H9 (cell line): ENCODE data around the gene UBASH3A. TPM values are rescaled to one million over a fixed set of nuclear protein-coding genes. Genes with fewer than 3 reads are reported as not detected.

Experiments
- DNase-seq: peaks from one replicate; pipeline ENCODE4 v3.0.0-alpha.2; 2017
- H2AFZ ChIP-seq: one replicate; pipeline ENCODE4 v1.6.1; 2013; ENCODE audit warnings: mild to moderate bottlenecking, low read length, control low read depth, moderate library complexity
- H2AK5ac ChIP-seq: 2 replicates; pipeline ENCODE4 v1.6.1; 2013; ENCODE audit warnings: low read length, control low read depth, mixed read lengths; ENCODE audit not compliant: insufficient read length
- H2BK120ac ChIP-seq: one replicate; pipeline ENCODE4 v1.6.1; 2013; ENCODE audit warnings: low read depth, mild to moderate bottlenecking, low read length, control low read depth, inconsistent platforms; ENCODE audit not compliant: poor library complexity, severe bottlenecking
- H2BK12ac ChIP-seq: 2 replicates; pipeline ENCODE4 v1.6.1; 2013; ENCODE audit warnings: low read length, control low read depth, mixed read lengths, low read depth; ENCODE audit not compliant: insufficient read length
- H2BK15ac ChIP-seq: 2 replicates; pipeline ENCODE4 v1.6.1; 2013; ENCODE audit warnings: low read depth, low read length, control low read depth
- H2BK20ac ChIP-seq: one replicate; pipeline ENCODE4 v1.6.1; 2013; ENCODE audit warnings: low read depth, mild to moderate bottlenecking, low read length, control low read depth, inconsistent platforms; ENCODE audit not compliant: poor library complexity, severe bottlenecking
- H2BK5ac ChIP-seq: 2 replicates; pipeline ENCODE4 v1.6.1; 2013; ENCODE audit warnings: low read length, control low read depth, mixed read lengths; ENCODE audit not compliant: insufficient read length
- H3K14ac ChIP-seq: 2 replicates; pipeline ENCODE4 v1.6.1; 2013; ENCODE audit warnings: low read length, control low read depth; ENCODE audit not compliant: insufficient read depth
- H3K18ac ChIP-seq: 2 replicates; pipeline ENCODE4 v1.6.1; 2013; ENCODE audit warnings: low read depth, mild to moderate bottlenecking, mixed read lengths, low read length, control low read depth; ENCODE audit not compliant: insufficient read length
- H3K23ac ChIP-seq: 2 replicates; pipeline ENCODE4 v1.6.1; 2013; ENCODE audit warnings: low read length, control low read depth, mixed read lengths, low read depth; ENCODE audit not compliant: insufficient read length
- H3K23me2 ChIP-seq: 2 replicates; pipeline ENCODE4 v1.6.1; 2013; ENCODE audit warnings: low read depth, mild to moderate bottlenecking, mixed read lengths, low read length, control low read depth; ENCODE audit not compliant: insufficient read length, poor library complexity, severe bottlenecking
- H3K27ac ChIP-seq: 2 replicates; pipeline ENCODE4 v1.5.1; 2013; ENCODE audit warnings: low read length, control low read depth, mixed read lengths, low read depth; ENCODE audit not compliant: insufficient read length
- H3K27me3 ChIP-seq: 2 replicates; pipeline ENCODE4 v1.6.1; 2013; ENCODE audit warnings: low read length, control low read depth, inconsistent platforms; ENCODE audit not compliant: insufficient read depth
- H3K4ac ChIP-seq: 2 replicates; pipeline ENCODE4 v1.6.1; 2013; ENCODE audit warnings: low read depth, mild to moderate bottlenecking, control low read depth, inconsistent platforms, low read length, moderate library complexity
- H3K4me1 ChIP-seq: 2 replicates; pipeline ENCODE4 v1.6.1; 2013; ENCODE audit warnings: low read length, control low read depth, inconsistent platforms; ENCODE audit not compliant: insufficient read depth
- H3K4me2 ChIP-seq: 2 replicates; pipeline ENCODE4 v1.6.1; 2013; ENCODE audit warnings: low read length, control low read depth, mixed read lengths; ENCODE audit not compliant: insufficient read length, insufficient read depth
- H3K56ac ChIP-seq: 2 replicates; pipeline ENCODE4 v1.6.1; 2013; ENCODE audit warnings: low read depth, mild to moderate bottlenecking, mixed read lengths, low read length, control low read depth; ENCODE audit not compliant: insufficient read length
- H3K79me1 ChIP-seq: 2 replicates; pipeline ENCODE4 v1.6.1; 2013; ENCODE audit warnings: low read depth, mild to moderate bottlenecking, moderate library complexity, low read length, control low read depth, inconsistent platforms; ENCODE audit not compliant: insufficient read depth, poor library complexity, severe bottlenecking
- H3K79me2 ChIP-seq: 2 replicates; pipeline ENCODE4 v1.6.1; 2013; ENCODE audit warnings: low read length, control low read depth, inconsistent platforms; ENCODE audit not compliant: insufficient read depth
- H3K9ac ChIP-seq: 2 replicates; pipeline ENCODE4 v1.6.1; 2013; ENCODE audit warnings: low read length, control low read depth, mixed read lengths; ENCODE audit not compliant: insufficient read length; ENCODE audit errors: extremely low read depth
- H3K9me3 ChIP-seq: one replicate; pipeline ENCODE4 v1.6.1; 2013; ENCODE audit warnings: low read depth, low read length, inconsistent platforms; ENCODE audit not compliant: control insufficient read depth
- H3T11ph ChIP-seq: one replicate; pipeline ENCODE4 v1.6.1; 2013; ENCODE audit warnings: mild to moderate bottlenecking, low read length, control low read depth, inconsistent platforms
- H4K20me1 ChIP-seq: one replicate; pipeline ENCODE4 v1.6.1; 2013; ENCODE audit not compliant: control insufficient read depth, insufficient read length, insufficient read depth
- H4K5ac ChIP-seq: 2 replicates; pipeline ENCODE4 v1.6.1; 2013; ENCODE audit warnings: low read depth, mild to moderate bottlenecking, mixed read lengths, low read length, control low read depth; ENCODE audit not compliant: insufficient read length
- H4K8ac ChIP-seq: replicated peaks from 2 replicates; pipeline ENCODE4 v1.6.1; 2013; ENCODE audit warnings: low read length, control low read depth, mixed read lengths, low read depth; ENCODE audit not compliant: insufficient read length
- H4K91ac ChIP-seq: 2 replicates; pipeline ENCODE4 v1.6.1; 2013; ENCODE audit warnings: low read depth, mild to moderate bottlenecking, moderate library complexity, mixed read lengths, low read length, control low read depth; ENCODE audit not compliant: insufficient read length
- H3K27ac Mint-ChIP-seq, 3 experiments: 2 replicates in 2 of 3; 3 replicates in 1 of 3; pipeline ENCODE4 v1.8.0; 2020 to 2021; ENCODE audit warnings: mixed read lengths in 3 of 3, mild to moderate bottlenecking in 1 of 3, moderate library complexity in 1 of 3
- H3K27me3 Mint-ChIP-seq: 2 replicates; pipeline ENCODE4 v1.8.0; 2021; ENCODE audit warnings: low read depth, mild to moderate bottlenecking, moderate library complexity, mixed read lengths
- H3K36me3 Mint-ChIP-seq, 3 experiments: 2 replicates in 2 of 3; 3 replicates in 1 of 3; pipeline ENCODE4 v1.8.0; 2020 to 2021; ENCODE audit warnings: low read depth in 3 of 3, mixed read lengths in 3 of 3; ENCODE audit not compliant: insufficient read depth in 1 of 3
- H3K4me1 Mint-ChIP-seq, 2 experiments: 2 replicates each; pipeline ENCODE4 v1.8.0; 2020; ENCODE audit warnings: mixed read lengths in 2 of 2
- H3K4me3 Mint-ChIP-seq, 2 experiments: 2 replicates in 1 of 2; 3 replicates in 1 of 2; pipeline ENCODE4 v1.8.0; 2020 to 2021; ENCODE audit warnings: mild to moderate bottlenecking in 2 of 2, mixed read lengths in 2 of 2, moderate library complexity in 1 of 2
- H3K9me3 Mint-ChIP-seq, 2 experiments: 2 replicates in 1 of 2; 3 replicates in 1 of 2; pipeline ENCODE4 v1.8.0; 2020; ENCODE audit warnings: mild to moderate bottlenecking in 2 of 2, mixed read lengths in 2 of 2, moderate library complexity in 1 of 2
- WGBS: extraction: QIAGEN DNeasy Blood & Tissue Kit; methylation state at CpG from one replicate; pipeline ENCODE4 v1.1.7; 2013; ENCODE audit warnings: missing lambda C conversion rate, low lambda C conversion rate, mixed read lengths; ENCODE audit not compliant: insufficient read length; ENCODE audit errors: extremely low coverage; 5-methylcytosine and 5-hydroxymethylcytosine counted together
- total RNA-seq: library from RNA; stranded (reverse); gene quantifications from 2 replicates; pipeline ENCODE4 v1.2.1, GENCODE V29; 2021
- TF ChIP-seq, protein P1 (sequence below): fragments of 200-600 bp; sonication (generic); conservative IDR thresholded peaks from 3 replicates; pipeline ENCODE4 v1.8.0; 2021; ENCODE audit warnings: antibody characterized with exemption, mild to moderate bottlenecking

The UBASH3A gene
- total RNA-seq, 1 experiment from 2014 or later = not detected

- H3K56ac ChIP-seq = no peak overlapping the region
- no peak overlapping the region for H2BK5ac ChIP-seq
- H3K27ac Mint-ChIP-seq = no peak overlapping the region; a peak in 2 of 7 replicates
- no peak overlapping the region for H3T11ph ChIP-seq
- H3K9me3 ChIP-seq = no peaks in the 10 kb centered on the region
- H2BK12ac ChIP-seq = no peak overlapping the region
- no peak overlapping the region for H3K4me3 Mint-ChIP-seq
- H3K4ac ChIP-seq = no peak overlapping the region
- H3K18ac ChIP-seq = no peak overlapping the region
- H2AK5ac ChIP-seq = no peak overlapping the region
- no peaks in the 10 kb centered on the region for H3K79me1 ChIP-seq
- H2BK15ac ChIP-seq = no peak overlapping the region
- H3K23ac ChIP-seq = no peak overlapping the region
- peaks cover 3% of the 10 kb centered on the region for H4K20me1 ChIP-seq
- H4K8ac ChIP-seq = no peak overlapping the region
- H3K36me3 Mint-ChIP-seq = no peaks in the 10 kb centered on the region
- no peaks in the 10 kb centered on the region for H3K4me1 ChIP-seq
- no peak overlapping the region for H3K9ac ChIP-seq
- no peak overlapping the region; the same call in 1 of the 2 replicates for H3K14ac ChIP-seq
- H2AFZ ChIP-seq = no peak overlapping the region
- no peak overlapping the region for H4K91ac ChIP-seq
- no peak overlapping the region for H3K4me2 ChIP-seq
- H3K9me3 Mint-ChIP-seq = peaks cover 0 to 5% of the 10 kb centered on the region in 2 experiments; a peak in 3 of 5 replicates
- H4K5ac ChIP-seq = no peak overlapping the region
- WGBS = no CpG with 5 or more reads among the region's 34 CpGs
- H2BK120ac ChIP-seq = no peak overlapping the region
- H3K23me2 ChIP-seq = no peaks in the 10 kb centered on the region
- H3K4me1 Mint-ChIP-seq = peaks cover 0 to 6% of the 10 kb centered on the region in 2 experiments; a peak in 1 of 4 replicates
- H2BK20ac ChIP-seq = no peak overlapping the region
- no peak overlapping the region for H3K27ac ChIP-seq
- DNase-seq = no peak
- no peaks in the 10 kb centered on the region for H3K79me2 ChIP-seq
- TF ChIP-seq, protein P1, sequence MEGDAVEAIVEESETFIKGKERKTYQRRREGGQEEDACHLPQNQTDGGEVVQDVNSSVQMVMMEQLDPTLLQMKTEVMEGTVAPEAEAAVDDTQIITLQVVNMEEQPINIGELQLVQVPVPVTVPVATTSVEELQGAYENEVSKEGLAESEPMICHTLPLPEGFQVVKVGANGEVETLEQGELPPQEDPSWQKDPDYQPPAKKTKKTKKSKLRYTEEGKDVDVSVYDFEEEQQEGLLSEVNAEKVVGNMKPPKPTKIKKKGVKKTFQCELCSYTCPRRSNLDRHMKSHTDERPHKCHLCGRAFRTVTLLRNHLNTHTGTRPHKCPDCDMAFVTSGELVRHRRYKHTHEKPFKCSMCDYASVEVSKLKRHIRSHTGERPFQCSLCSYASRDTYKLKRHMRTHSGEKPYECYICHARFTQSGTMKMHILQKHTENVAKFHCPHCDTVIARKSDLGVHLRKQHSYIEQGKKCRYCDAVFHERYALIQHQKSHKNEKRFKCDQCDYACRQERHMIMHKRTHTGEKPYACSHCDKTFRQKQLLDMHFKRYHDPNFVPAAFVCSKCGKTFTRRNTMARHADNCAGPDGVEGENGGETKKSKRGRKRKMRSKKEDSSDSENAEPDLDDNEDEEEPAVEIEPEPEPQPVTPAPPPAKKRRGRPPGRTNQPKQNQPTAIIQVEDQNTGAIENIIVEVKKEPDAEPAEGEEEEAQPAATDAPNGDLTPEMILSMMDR = no peak; the same call in 2 of the 3 replicates
- peaks cover 23% of the 10 kb centered on the region for H3K27me3 Mint-ChIP-seq
- no peaks in the 10 kb centered on the region for H3K27me3 ChIP-seq
These were observed 40.4 kb downstream of the UBASH3A start for GRCh38 chr21:42443876-42444744.
